ENCODE data around the gene HEATR5A. TPM values are rescaled to one million over a fixed set of nuclear protein-coding genes. Genes with fewer than 3 reads are reported as not detected.
A peak's percentile ranks its signal among the peaks of the same experiment; 100 is the strongest.

The HEATR5A gene
- total and polyA plus RNA-seq, 2 of the 13 experiments (the other 11 are each of a cell fraction or from before 2014, with no cell fraction given) = 36.4 to 105 TPM

DNA sequence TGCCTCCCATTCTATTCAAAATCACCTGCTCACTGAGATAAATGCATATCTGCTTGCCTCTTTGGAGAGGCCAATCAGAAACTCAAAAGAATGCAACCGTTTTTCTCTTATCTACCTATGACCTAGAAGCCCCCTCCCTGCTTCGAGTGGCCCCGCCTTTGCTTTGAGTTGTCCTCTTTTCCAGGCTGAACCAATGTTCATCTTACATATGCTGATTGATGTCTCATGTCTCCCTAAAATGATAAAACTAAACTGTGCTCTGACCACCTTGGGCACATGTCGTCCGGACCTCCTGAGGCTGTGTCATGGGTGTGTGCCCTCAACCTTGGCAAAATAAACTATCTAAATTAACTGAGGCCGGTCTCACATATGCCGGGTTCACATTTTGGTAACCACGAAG lies 148.7 kb downstream of the HEATR5A start:
- no peak for FAIRE-seq
- no peak overlapping the region for H3K4me2 ChIP-seq (ENCODE audit: low read depth, low read length)
- TF ChIP-seq ZNF33B (CRISPR knock-in tag; IDR thresholded peaks at IDR 0.05) (0 out of 2 replicates have a peak, but pooled peaks have one; percentile 67), ZNF383 (CRISPR knock-in tag; IDR thresholded peaks at IDR 0.05; ENCODE audit: borderline replicate concordance) (0 out of 2 replicates have a peak, but pooled peaks have one; percentile 59), MEF2D (CRISPR knock-in tag; IDR thresholded peaks at IDR 0.05) (0 out of 2 replicates have a peak, but pooled peaks have one; percentile 20), ELF4 (CRISPR knock-in tag; IDR thresholded peaks at IDR 0.05; ENCODE audit: borderline replicate concordance) (no peak), ZNF703 (CRISPR knock-in tag; IDR thresholded peaks at IDR 0.05; ENCODE audit: borderline replicate concordance) (no peak), EEA1 (CRISPR knock-in tag; IDR thresholded peaks at IDR 0.05; ENCODE audit: borderline replicate concordance) (no peak), SATB2 (CRISPR knock-in tag; IDR thresholded peaks at IDR 0.05) (no peak), ZNF557 (CRISPR knock-in tag; IDR thresholded peaks at IDR 0.05) (no peak), NFATC3 (CRISPR knock-in tag; IDR thresholded peaks at IDR 0.05) (no peak), ZNF816 (CRISPR knock-in tag; IDR thresholded peaks at IDR 0.05; ENCODE audit: borderline replicate concordance) (0 out of 2 replicates have a peak, but pooled peaks have one; percentile 22)
- TF ChIP-seq, protein P1, sequence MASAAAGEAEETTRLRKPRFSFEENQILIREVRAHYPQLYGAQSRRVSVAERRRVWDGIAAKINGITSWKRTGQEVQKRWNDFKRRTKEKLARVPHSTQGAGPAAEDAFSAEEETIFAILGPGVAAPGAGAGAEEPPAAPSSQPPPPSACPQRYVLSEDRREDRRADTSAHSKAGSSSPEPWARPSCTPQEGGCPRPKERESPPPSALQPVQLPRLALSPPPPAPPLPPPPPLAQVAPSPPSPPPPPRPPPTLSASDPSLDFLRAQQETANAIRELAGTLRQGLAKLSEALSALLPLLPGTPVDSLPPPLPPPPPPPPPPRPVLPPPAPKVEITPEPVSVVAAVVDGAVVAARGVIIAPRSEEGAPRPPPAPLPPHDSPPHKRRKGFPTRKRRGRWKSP (CRISPR knock-in tag; IDR thresholded peaks at IDR 0.05) = 0 out of 2 replicates have a peak, but pooled peaks have one; percentile 17
- TF ChIP-seq, protein P2, sequence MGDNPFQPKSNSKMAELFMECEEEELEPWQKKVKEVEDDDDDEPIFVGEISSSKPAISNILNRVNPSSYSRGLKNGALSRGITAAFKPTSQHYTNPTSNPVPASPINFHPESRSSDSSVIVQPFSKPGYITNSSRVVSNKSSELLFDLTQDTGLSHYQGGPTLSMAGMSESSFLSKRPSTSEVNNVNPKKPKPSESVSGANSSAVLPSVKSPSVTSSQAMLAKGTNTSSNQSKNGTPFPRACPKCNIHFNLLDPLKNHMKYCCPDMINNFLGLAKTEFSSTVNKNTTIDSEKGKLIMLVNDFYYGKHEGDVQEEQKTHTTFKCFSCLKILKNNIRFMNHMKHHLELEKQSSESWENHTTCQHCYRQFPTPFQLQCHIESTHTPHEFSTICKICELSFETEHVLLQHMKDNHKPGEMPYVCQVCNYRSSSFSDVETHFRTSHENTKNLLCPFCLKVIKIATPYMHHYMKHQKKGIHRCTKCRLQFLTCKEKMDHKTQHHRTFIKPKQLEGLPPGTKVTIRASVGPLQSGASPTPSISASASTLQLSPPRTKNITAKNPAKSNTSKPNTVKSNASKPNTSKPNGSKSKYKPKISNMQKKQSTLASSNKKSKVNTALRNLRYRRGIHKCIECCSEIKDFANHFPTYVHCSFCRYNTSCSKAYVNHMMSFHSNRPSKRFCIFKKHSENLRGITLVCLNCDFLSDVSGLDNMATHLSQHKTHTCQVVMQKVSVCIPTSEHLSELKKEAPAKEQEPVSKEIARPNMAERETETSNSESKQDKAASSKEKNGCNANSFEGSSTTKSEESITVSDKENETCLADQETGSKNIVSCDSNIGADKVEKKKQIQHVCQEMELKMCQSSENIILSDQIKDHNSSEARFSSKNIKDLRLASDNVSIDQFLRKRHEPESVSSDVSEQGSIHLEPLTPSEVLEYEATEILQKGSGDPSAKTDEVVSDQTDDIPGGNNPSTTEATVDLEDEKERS (CRISPR knock-in tag; IDR thresholded peaks at IDR 0.05) = peak; percentile 63; the same call in 1 of the 2 replicates
- TF ChIP-seq, protein P3, sequence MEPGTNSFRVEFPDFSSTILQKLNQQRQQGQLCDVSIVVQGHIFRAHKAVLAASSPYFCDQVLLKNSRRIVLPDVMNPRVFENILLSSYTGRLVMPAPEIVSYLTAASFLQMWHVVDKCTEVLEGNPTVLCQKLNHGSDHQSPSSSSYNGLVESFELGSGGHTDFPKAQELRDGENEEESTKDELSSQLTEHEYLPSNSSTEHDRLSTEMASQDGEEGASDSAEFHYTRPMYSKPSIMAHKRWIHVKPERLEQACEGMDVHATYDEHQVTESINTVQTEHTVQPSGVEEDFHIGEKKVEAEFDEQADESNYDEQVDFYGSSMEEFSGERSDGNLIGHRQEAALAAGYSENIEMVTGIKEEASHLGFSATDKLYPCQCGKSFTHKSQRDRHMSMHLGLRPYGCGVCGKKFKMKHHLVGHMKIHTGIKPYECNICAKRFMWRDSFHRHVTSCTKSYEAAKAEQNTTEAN (CRISPR knock-in tag; conservative IDR thresholded peaks at IDR 0.05) = no peak
- TF ChIP-seq, protein P4, sequence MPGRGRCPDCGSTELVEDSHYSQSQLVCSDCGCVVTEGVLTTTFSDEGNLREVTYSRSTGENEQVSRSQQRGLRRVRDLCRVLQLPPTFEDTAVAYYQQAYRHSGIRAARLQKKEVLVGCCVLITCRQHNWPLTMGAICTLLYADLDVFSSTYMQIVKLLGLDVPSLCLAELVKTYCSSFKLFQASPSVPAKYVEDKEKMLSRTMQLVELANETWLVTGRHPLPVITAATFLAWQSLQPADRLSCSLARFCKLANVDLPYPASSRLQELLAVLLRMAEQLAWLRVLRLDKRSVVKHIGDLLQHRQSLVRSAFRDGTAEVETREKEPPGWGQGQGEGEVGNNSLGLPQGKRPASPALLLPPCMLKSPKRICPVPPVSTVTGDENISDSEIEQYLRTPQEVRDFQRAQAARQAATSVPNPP (CRISPR knock-in tag; IDR thresholded peaks at IDR 0.05) = no peak

More for the DNA sequence above, 148.7 kb downstream of the HEATR5A start:
- Histone ChIP-seq H3K27me3 (ENCODE audit: control insufficient read depth in 1 of 2, insufficient read depth in 2 of 2, low read length in 2 of 2) (no peaks in the 10 kb centered on the region), H3K27ac (ENCODE audit: extremely low read length, insufficient read depth, low read length) (no peak overlapping the region), H4K20me1 (ENCODE audit: insufficient read depth, low read length) (no peaks in the 10 kb centered on the region), H3K4me3 (replicated peaks in 1 of 3; ENCODE audit: insufficient read depth in 1 of 3, low read depth in 2 of 3, low read length in 3 of 3) (no peak overlapping the region), H3K9me3 (ENCODE audit: low read length) (peaks cover 24% of the 10 kb centered on the region), H3K79me2 (ENCODE audit: insufficient read depth, low read length) (no peaks in the 10 kb centered on the region), H3K9ac (ENCODE audit: insufficient read depth, low read depth, low read length) (no peak overlapping the region), H3K4me1 (ENCODE audit: insufficient read depth, low read length) (peaks cover 52% of the 10 kb centered on the region), H2AFZ (ENCODE audit: low read length) (no peak overlapping the region), H3K36me3 (replicated peaks in 1 of 2; ENCODE audit: control insufficient read depth in 1 of 2, insufficient read depth in 2 of 2, low read length in 2 of 2) (no peaks in the 10 kb centered on the region)
- 94% methylated on average over 8 of the region's 8 CpGs for WGBS (ENCODE audit: low lambda C conversion rate)
- intact Hi-C loops (cut with micrococcal nuclease; ENCODE audit: unreplicated experiment) = no loop called here
- in situ Hi-C loops (cut with HindIII; ENCODE audit: extremely low pct_ligation_motif_present, low pct_unique_long_range_greater_than_20kb) = no loop called here
- BruUV-seq (replicated peaks) = no TSS peak
- ATAC-seq (no peak), DNase-seq (ENCODE audit: low spot score) (no peak)
- CTCF ChIA-PET (ENCODE audit: low intra/inter-chr PET ratio, low total read pairs) = interaction anchor here (2.7 kb wide), 1 partner anchor 85 kb away, joined by 16 read pairs; no protein-coding TSS in a partner anchor
- POLR2A ChIA-PET = interaction anchor here (1.3 to 3.2 kb wide), 5 partner anchors 9 to 66 kb away, joined by 3 to 35 read pairs (median 25); partner anchors contain the start of gene HECTD1
